ENCODE results near the gene RANBP17. TPM values are rescaled to one million over a fixed set of nuclear protein-coding genes. Genes with fewer than 3 reads are reported as not detected.

Gene RANBP17
- total RNA-seq, 1 experiment from 2014 or later: 6.0 TPM

- Histone ChIP-seq H3K9me2 (replicated peaks; ENCODE audit: low read length) (no peaks in the 10 kb centered on the region), H3K4me1 (ENCODE audit: insufficient read depth, low read length) (peaks cover 7% of the 10 kb centered on the region; the same call in 1 of the 2 replicates), H3K4me2 (ENCODE audit: low read length) (no peak overlapping the region), H3K27ac (ENCODE audit: low read length) (no peak overlapping the region), H3K9me3 (ENCODE audit: low read length) (no peaks in the 10 kb centered on the region), H3K9ac (ENCODE audit: low read length) (no peak overlapping the region), H2AFZ (ENCODE audit: low read length) (no peak overlapping the region), H3K4me3 (ENCODE audit: low read length) (no peak overlapping the region), H3K36me3 (ENCODE audit: low read depth, low read length) (no peaks in the 10 kb centered on the region), H3K27me3 (ENCODE audit: low read length) (peaks cover 45% of the 10 kb centered on the region), H3K79me2 (ENCODE audit: low read length) (no peaks in the 10 kb centered on the region), H4K20me1 (ENCODE audit: low read length) (no peaks in the 10 kb centered on the region), H3F3A (ENCODE audit: low read length, unreplicated experiment) (no peaks in the 10 kb centered on the region)
- ATAC-seq (no peak), DNase-seq (no peak)
- intact Hi-C loops (cut with micrococcal nuclease): no loop called here
- BruUV-seq (replicated peaks): no TSS peak
- POLR2A ChIA-PET (ENCODE audit: unreplicated experiment): no interaction called here
- CTCF ChIA-PET: no interaction called here
- no peak for TF ChIP-seq EZH2phosphoT487 (IDR thresholded peaks at IDR 0.05; ENCODE audit: borderline replicate concordance, low read length)
- TF ChIP-seq CTCF (conservative IDR thresholded peaks at IDR 0.05; ENCODE audit: low read depth, low read length): no peak
- TF ChIP-seq EZH2 (IDR thresholded peaks at IDR 0.05; ENCODE audit: low read length, unreplicated experiment): no peak
Measured at GRCh38 chr5:171314728-171315385, 453.0 kb downstream of the RANBP17 start.

DNA sequence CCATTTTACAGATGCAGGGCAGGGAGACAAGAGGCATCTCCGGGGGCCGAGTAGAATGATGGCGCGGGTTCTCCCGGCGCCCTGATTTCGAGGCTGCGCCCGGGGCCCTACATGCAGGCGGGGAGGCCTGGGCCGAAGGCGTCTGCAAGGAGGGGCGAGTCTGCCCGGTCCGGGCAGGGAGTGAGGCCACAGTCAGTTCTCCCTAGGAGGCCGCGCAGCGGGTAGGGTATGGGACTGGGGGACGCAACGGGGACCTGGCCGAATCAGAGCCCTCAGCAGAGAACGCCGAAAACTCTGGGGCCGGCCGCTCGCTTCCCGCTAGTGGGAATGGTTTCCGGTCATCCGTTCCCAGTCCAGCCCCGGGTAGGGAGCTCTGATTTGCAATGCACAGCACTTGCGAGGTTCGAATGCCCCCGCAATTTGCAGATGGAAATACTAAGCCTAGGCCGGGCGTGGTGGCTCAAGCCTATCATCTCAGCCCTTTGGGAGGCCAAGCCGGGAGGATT lies 453.6 kb downstream of the RANBP17 start:
- H2AFZ ChIP-seq (ENCODE audit: low read length): no peak overlapping the region

More for the DNA sequence above, 453.6 kb downstream of the RANBP17 start:
- no TSS peak for BruUV-seq (replicated peaks)
- intact Hi-C loops (cut with micrococcal nuclease): no loop called here
- Histone ChIP-seq H3K36me3 (ENCODE audit: low read depth, low read length) (no peaks in the 10 kb centered on the region), H3K4me3 (ENCODE audit: low read length) (no peak overlapping the region), H3K79me2 (ENCODE audit: low read length) (no peaks in the 10 kb centered on the region), H3K4me2 (ENCODE audit: low read length) (no peak overlapping the region), H3F3A (ENCODE audit: low read length, unreplicated experiment) (no peaks in the 10 kb centered on the region), H3K9me3 (ENCODE audit: low read length) (no peaks in the 10 kb centered on the region), H4K20me1 (ENCODE audit: low read length) (no peaks in the 10 kb centered on the region), H3K4me1 (ENCODE audit: insufficient read depth, low read length) (peaks cover 7% of the 10 kb centered on the region; the same call in 1 of the 2 replicates), H3K27ac (ENCODE audit: low read length) (no peak overlapping the region), H3K9me2 (replicated peaks; ENCODE audit: low read length) (no peaks in the 10 kb centered on the region), H3K9ac (ENCODE audit: low read length) (no peak overlapping the region), H3K27me3 (ENCODE audit: low read length) (peaks cover 48% of the 10 kb centered on the region)
- no peak for TF ChIP-seq EZH2phosphoT487 (IDR thresholded peaks at IDR 0.05; ENCODE audit: borderline replicate concordance, low read length)
- no peak for TF ChIP-seq CTCF (conservative IDR thresholded peaks at IDR 0.05; ENCODE audit: low read depth, low read length)
- no peak for TF ChIP-seq EZH2 (IDR thresholded peaks at IDR 0.05; ENCODE audit: low read length, unreplicated experiment)
- ChIA-PET POLR2A (ENCODE audit: unreplicated experiment) (no interaction called here), CTCF (no interaction called here)
- DNase-seq: no peak
- ATAC-seq: no peak
